HFF-Myc (cell line): Measurements from ENCODE around the gene IFT80.

Experiments used
- DNase-seq: peaks from one replicate; pipeline ENCODE4 v3.0.0-alpha.2; 2011; ENCODE audit warnings: low read depth; ENCODE audit errors: extremely low read depth
- H3K4me3 ChIP-seq: replicated peaks from 2 replicates; pipeline ENCODE4 v1.5.1; 2011; ENCODE audit warnings: low read depth, mild to moderate bottlenecking, control low read depth, low read length
- CTCF ChIP-seq: IDR thresholded peaks from 2 replicates; pipeline ENCODE4 v1.5.1; 2012; ENCODE audit warnings: mild to moderate bottlenecking, low read depth, low read length, control low read depth; ENCODE audit errors: missing control alignments

IFT80 gene

GRCh38 chr3:160378331-160379109 lies 20.5 kb downstream of the IFT80 start:
- no peak for DNase-seq
- TF ChIP-seq CTCF: no peak
- H3K4me3 ChIP-seq: no peak overlapping the region

GRCh38 chr3:160376681-160377080 lies 22.3 kb downstream of the IFT80 start:
- no peak overlapping the region for H3K4me3 ChIP-seq
- no peak for TF ChIP-seq CTCF
- no peak for DNase-seq

GRCh38 chr3:160374925-160375324 lies 24.1 kb downstream of the IFT80 start:
- DNase-seq: no peak
- H3K4me3 ChIP-seq: no peak overlapping the region
- no peak for TF ChIP-seq CTCF

GRCh38 chr3:160374472-160374871 lies 24.6 kb downstream of the IFT80 start:
- no peak for DNase-seq
- H3K4me3 ChIP-seq: no peak overlapping the region
- TF ChIP-seq CTCF: no peak

GRCh38 chr3:160373655-160374054 lies 25.4 kb downstream of the IFT80 start:
- no peak overlapping the region for H3K4me3 ChIP-seq
- DNase-seq: no peak
- TF ChIP-seq CTCF: no peak

GRCh38 chr3:160372780-160373179 lies 26.2 kb downstream of the IFT80 start:
- no peak for DNase-seq
- no peak for TF ChIP-seq CTCF
- H3K4me3 ChIP-seq: no peak overlapping the region
